ENCODE results near the gene NPC2.

DNA sequence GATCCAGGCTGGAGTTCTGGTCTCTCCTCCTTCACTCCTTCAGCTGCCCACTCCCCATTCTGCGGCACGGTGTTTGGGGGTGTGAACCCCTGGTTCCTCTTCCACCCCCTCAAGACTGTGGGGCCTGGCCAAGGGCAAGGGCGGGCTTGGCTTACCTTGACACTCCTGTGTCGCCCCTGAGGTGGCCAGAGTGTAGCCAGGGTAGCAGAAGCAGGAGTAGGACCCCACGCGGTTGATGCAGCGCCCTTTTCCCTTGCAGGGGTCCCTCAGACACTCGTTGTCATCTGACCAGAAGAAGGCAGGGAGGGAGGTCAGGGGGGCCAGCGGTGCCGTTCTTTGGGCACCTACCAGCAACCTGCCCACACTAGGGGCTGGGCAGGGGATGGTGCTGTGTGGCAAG is 28.7 kb upstream of the NPC2 start:
- TF ChIP-seq GATA2 (IDR thresholded peaks at IDR 0.05; ENCODE audit: low read depth, low read length) (no peak), GATA3 (IDR thresholded peaks at IDR 0.05; ENCODE audit: low read depth, low read length) (no peak)
